IMR-90 (cell line): Measurements from ENCODE around the gene SPSB4. TPM values are rescaled to one million over a fixed set of nuclear protein-coding genes. Genes with fewer than 3 reads are reported as not detected.

Source experiments
- ATAC-seq: fragments of 200-7000 bp; cut with Tn5 transposase; 2 replicates; pipeline ENCODE4 v1.9.1; 2020; ENCODE audit warnings: low read depth, mild to moderate bottlenecking, moderate library complexity
- BruUV-seq: library from RNA; stranded (reverse); fragments of 400-500 nt; replicated peaks from 2 replicates; lab custom pipeline; 2021; lab: Mats Ljungman, UMichigan
- CTCF ChIA-PET: fragments of 300-600 bp; formaldehyde crosslinking; extraction: SDS; loops from one replicate; lab custom pipeline; 2021; ENCODE audit warnings: antibody characterized with exemption; lab: Yijun Ruan, JAX
- POLR2A ChIA-PET: fragments of 300-600 bp; sonication (Branson Sonifier 250); formaldehyde crosslinking; loops from one replicate; lab custom pipeline; 2022; ENCODE audit warnings: antibody characterized with exemption; ENCODE audit not compliant: unreplicated experiment; lab: Charles Lee
- DNase-seq: peaks from one replicate; pipeline ENCODE4 v3.0.0; 2013
- H2AFZ ChIP-seq: replicated peaks from 2 replicates; pipeline ENCODE3; 2013; ENCODE audit warnings: low read length, mild to moderate bottlenecking; ENCODE audit not compliant: poor library complexity
- H2AK5ac ChIP-seq: 2 replicates; pipeline ENCODE4 v1.6.1; 2013; ENCODE audit warnings: low read depth, low read length, inconsistent platforms
- H2AK9ac ChIP-seq: replicated peaks from 2 replicates; pipeline ENCODE3; 2013; ENCODE audit warnings: mild to moderate bottlenecking, low read depth, low read length, moderate library complexity; ENCODE audit not compliant: poor library complexity
- H2BK120ac ChIP-seq: 2 replicates; pipeline ENCODE4 v1.6.1; 2013; ENCODE audit warnings: low read depth, low read length, inconsistent platforms
- H2BK15ac ChIP-seq: 3 replicates; pipeline ENCODE4 v1.6.1; 2013; ENCODE audit warnings: low read depth, low read length, inconsistent platforms
- H2BK20ac ChIP-seq: 2 replicates; pipeline ENCODE4 v1.6.1; 2013; ENCODE audit warnings: low read depth, mild to moderate bottlenecking, inconsistent platforms, low read length, moderate library complexity
- H2BK5ac ChIP-seq: 2 replicates; pipeline ENCODE4 v1.6.1; 2013; ENCODE audit warnings: mild to moderate bottlenecking, low read depth, low read length, inconsistent platforms; ENCODE audit not compliant: poor library complexity, severe bottlenecking
- H3K14ac ChIP-seq: replicated peaks from 2 replicates; pipeline ENCODE4 v1.6.1; 2013; ENCODE audit warnings: low read depth, low read length, inconsistent platforms
- H3K18ac ChIP-seq: 2 replicates; pipeline ENCODE4 v1.6.1; 2013; ENCODE audit warnings: low read depth, low read length, control low read depth
- H3K23ac ChIP-seq: 2 replicates; pipeline ENCODE4 v1.6.1; 2013; ENCODE audit warnings: low read depth, low read length, inconsistent platforms
- H3K27ac ChIP-seq: 2 replicates; pipeline ENCODE4 v1.5.1; 2013; ENCODE audit warnings: mild to moderate bottlenecking, control low read depth, low read length; ENCODE audit not compliant: insufficient read depth
- H3K27me3 ChIP-seq: 2 replicates; pipeline ENCODE4 v1.6.1; 2013; ENCODE audit warnings: low read length; ENCODE audit not compliant: control insufficient read depth, insufficient read depth
- H3K36me3 ChIP-seq: 2 replicates; pipeline ENCODE4 v1.6.1; 2013; ENCODE audit warnings: low read length, mixed read lengths; ENCODE audit not compliant: control insufficient read depth, insufficient read depth
- H3K4ac ChIP-seq: 2 replicates; pipeline ENCODE4 v1.6.1; 2013; ENCODE audit warnings: low read depth, low read length, inconsistent platforms
- H3K4me1 ChIP-seq: 2 replicates; pipeline ENCODE4 v1.6.1; 2013; ENCODE audit warnings: low read length, mixed read lengths; ENCODE audit not compliant: control insufficient read depth, insufficient read depth
- H3K4me2 ChIP-seq: 2 replicates; pipeline ENCODE4 v1.6.1; 2013; ENCODE audit warnings: low read depth, mild to moderate bottlenecking, control low read depth, low read length, moderate library complexity
- H3K4me3 ChIP-seq: 2 replicates; pipeline ENCODE4 v1.5.1; 2013; ENCODE audit warnings: low read depth, mild to moderate bottlenecking, control low read depth, low read length, moderate library complexity; ENCODE audit not compliant: insufficient read depth
- H3K56ac ChIP-seq: 2 replicates; pipeline ENCODE4 v1.6.1; 2013; ENCODE audit warnings: low read length, inconsistent platforms; ENCODE audit not compliant: insufficient read depth; ENCODE audit errors: extremely low read depth
- H3K79me1 ChIP-seq, 2 experiments: 2 replicates each; pipeline ENCODE4 v1.6.1; 2013; ENCODE audit warnings: low read length in 2 of 2, inconsistent platforms in 1 of 2, low read depth in 1 of 2
- H3K9ac ChIP-seq: 2 replicates; pipeline ENCODE4 v1.6.1; 2013; ENCODE audit warnings: low read depth, low read length, control low read depth
- H3K9me1 ChIP-seq: 2 replicates; pipeline ENCODE4 v1.6.1; 2013; ENCODE audit warnings: low read length, inconsistent platforms; ENCODE audit not compliant: insufficient read depth
- H3K9me3 ChIP-seq: 2 replicates; pipeline ENCODE4 v1.6.1; 2013; ENCODE audit warnings: low read length; ENCODE audit not compliant: control insufficient read depth, insufficient read depth
- H4K20me1 ChIP-seq: 2 replicates; pipeline ENCODE4 v1.6.1; 2013; ENCODE audit warnings: low read length, inconsistent platforms; ENCODE audit not compliant: insufficient read depth
- H4K5ac ChIP-seq: 2 replicates; pipeline ENCODE4 v1.6.1; 2013; ENCODE audit warnings: mild to moderate bottlenecking, low read depth, low read length, control low read depth
- H4K8ac ChIP-seq, 2 experiments: 2 replicates each; pipeline ENCODE4 v1.6.1; 2013; ENCODE audit warnings: low read depth in 2 of 2, low read length in 2 of 2, control low read depth in 1 of 2, inconsistent platforms in 1 of 2
- H4K91ac ChIP-seq: 2 replicates; pipeline ENCODE4 v1.6.1; 2013; ENCODE audit warnings: low read depth, low read length, inconsistent platforms; ENCODE audit not compliant: insufficient read depth
- BHLHE40 ChIP-seq: fragments of 150-350 bp; IDR thresholded peaks from 2 replicates; pipeline ENCODE4 v1.6.1; 2016; ENCODE audit warnings: mild to moderate bottlenecking, low read depth, low read length
- CHD1 ChIP-seq: IDR thresholded peaks from 2 replicates; pipeline ENCODE4 v1.6.1; 2012; ENCODE audit warnings: low read depth, low read length, improper control_type of control experiment
- ELK1 ChIP-seq: fragments of 150-350 bp; IDR thresholded peaks from 2 replicates; pipeline ENCODE4 v1.6.1; 2016; ENCODE audit warnings: low read depth, mild to moderate bottlenecking, low read length, moderate library complexity, borderline replicate concordance
- FOS ChIP-seq: fragments of 150-350 bp; IDR thresholded peaks from 2 replicates; pipeline ENCODE4 v1.6.1; 2016; ENCODE audit warnings: low read depth, low read length
- MXI1 ChIP-seq: IDR thresholded peaks from 2 replicates; pipeline ENCODE4 v1.6.1; 2012; ENCODE audit warnings: low read depth, mild to moderate bottlenecking, low read length, moderate library complexity, borderline replicate concordance
- NFE2L2 ChIP-seq: fragments of 150-350 bp; IDR thresholded peaks from 2 replicates; pipeline ENCODE4 v1.6.1; 2016; ENCODE audit warnings: low read depth, mild to moderate bottlenecking, low read length
- POLR2A ChIP-seq: IDR thresholded peaks from 2 replicates; pipeline ENCODE4 v1.6.1; 2012; ENCODE audit warnings: mild to moderate bottlenecking, low read depth, low read length
- RAD21 ChIP-seq: IDR thresholded peaks from 2 replicates; pipeline ENCODE4 v1.6.1; 2012; ENCODE audit warnings: low read length, improper control_type of control experiment
- SMC3 ChIP-seq: fragments of 150-350 bp; IDR thresholded peaks from 2 replicates; pipeline ENCODE4 v1.6.1; 2016; ENCODE audit warnings: low read depth, mild to moderate bottlenecking, antibody characterized with exemption, low read length, moderate library complexity
- USF2 ChIP-seq: fragments of 150-350 bp; IDR thresholded peaks from 2 replicates; pipeline ENCODE4 v1.6.1; 2017; ENCODE audit warnings: mild to moderate bottlenecking, antibody characterized with exemption, low read length, low read depth
- WGBS, 2 experiments: methylation state at CpG; one replicate each; pipeline versions ENCODE4 v1.1.5 to v1.1.7; 2013; ENCODE audit warnings: missing lambda C conversion rate in 2 of 2; ENCODE audit not compliant: insufficient read length in 1 of 2; ENCODE audit errors: extremely low coverage in 2 of 2; 5-methylcytosine and 5-hydroxymethylcytosine counted together
- dilution Hi-C: fragments of 300-500 bp; cut with HindIII; formaldehyde crosslinking; loops from one replicate; pipeline ENCODE4 v1.14.3; 2018; ENCODE audit warnings: low sequenced_read_pairs; ENCODE audit not compliant: unreplicated experiment
- in situ Hi-C: fragments of 300-500 bp; cut with MboI; formaldehyde crosslinking; loops from 3 replicates; pipeline ENCODE4 v1.14.3; 2019; ENCODE audit warnings: low sequenced_read_pairs, inconsistent platforms, mixed read lengths
- intact Hi-C: fragments of 100-400 bp; cut with micrococcal nuclease; formaldehyde crosslinking; loops from 2 replicates; pipeline ENCODE4 v1.10.0; 2022
- polyA plus RNA-seq, 3 experiments: library from polyadenylated mRNA; depleted of rRNA; stranded (reverse); fragments of >200 nt; gene quantifications; 2 replicates each; pipeline ENCODE4 v1.2.3, GENCODE V29; 2012; ENCODE audit warnings: low replicate concordance in 1 of 3
- total RNA-seq: library from RNA; depleted of rRNA; stranded (reverse); fragments of >200 nt; gene quantifications from 2 replicates; pipeline ENCODE4 v1.2.3, GENCODE V29; 2012

The SPSB4 gene
- total and polyA plus RNA-seq, 2 of the 4 experiments (the other 2 are of a cell fraction): not detected

- H2AK5ac ChIP-seq: no peak overlapping the region
- DNase-seq (no peak), ATAC-seq (no peak)
- 80% methylated on average over 1 of the region's 6 CpGs; no CpG with 5 or more reads in 1 of the 2 experiments for WGBS, 2 experiments
- H2AFZ ChIP-seq: no peak overlapping the region
- no peak overlapping the region for H2BK5ac ChIP-seq
- no peak overlapping the region for H3K14ac ChIP-seq
- no peak overlapping the region for H2BK15ac ChIP-seq
- no peaks in the 10 kb centered on the region for H3K9me3 ChIP-seq
- intact Hi-C loops: no loop called here
- no peak overlapping the region for H4K8ac ChIP-seq
- H3K79me1 ChIP-seq: no peaks in the 10 kb centered on the region
- H3K9me1 ChIP-seq: no peaks in the 10 kb centered on the region; the same call in 1 of the 2 replicates
- H4K5ac ChIP-seq: no peak overlapping the region
- no peak overlapping the region for H3K4me2 ChIP-seq
- H4K20me1 ChIP-seq: no peaks in the 10 kb centered on the region
- H2BK120ac ChIP-seq: no peak overlapping the region
- no peak overlapping the region for H2AK9ac ChIP-seq
- H3K23ac ChIP-seq: no peak overlapping the region
- in situ Hi-C loops: no loop called here
- no peak overlapping the region for H3K4me3 ChIP-seq
- CTCF ChIA-PET: no interaction called here
- no TSS peak for BruUV-seq
- no peak overlapping the region for H3K56ac ChIP-seq
- H3K27ac ChIP-seq: no peak overlapping the region
- H3K36me3 ChIP-seq: no peaks in the 10 kb centered on the region
- no peak overlapping the region for H3K18ac ChIP-seq
- POLR2A ChIA-PET: no interaction called here
- H3K4me1 ChIP-seq: no peaks in the 10 kb centered on the region
- no peak overlapping the region for H2BK20ac ChIP-seq
- H3K27me3 ChIP-seq: peaks cover 11% of the 10 kb centered on the region; the same call in 1 of the 2 replicates
- no peak for TF ChIP-seq SMC3
- no peak for TF ChIP-seq CHD1
- TF ChIP-seq MXI1: no peak
- no peak for TF ChIP-seq BHLHE40
- TF ChIP-seq RAD21: no peak
- no peak for TF ChIP-seq ELK1
- TF ChIP-seq NFE2L2: no peak
- no peak for TF ChIP-seq USF2
- TF ChIP-seq FOS: no peak
- TF ChIP-seq POLR2A: no peak
- no peak overlapping the region for H4K91ac ChIP-seq
- no peak overlapping the region for H3K9ac ChIP-seq
- dilution Hi-C loops: no loop called here
- no peak overlapping the region for H3K4ac ChIP-seq
Measured at GRCh38 chr3:141087778-141088130, 36.6 kb downstream of the SPSB4 start.
